GM19463 (cell line): ENCODE data around the gene GLB1L2.
A peak's percentile ranks its signal among the peaks of the same experiment; 100 is the strongest.
"Not testable (repeated sequence)": the region's sequence is repeated elsewhere in the genome, so short reads cannot be mapped to it uniquely, and the experiment has no call there.

Experiments
- ATAC-seq: cut with Tn5 transposase; IDR thresholded peaks from one replicate; pipeline ENCODE4 v1.9.1; 2021; ENCODE audit warnings: mild to moderate bottlenecking, moderate library complexity; ENCODE audit not compliant: unreplicated experiment

The GLB1L2 gene

GRCh38 chr11:134331354-134332188, at the start of gene GLB1L2:
Gene GLB1L2 (plus strand): TSS chr11:134331988. CDS start chr11:134332062, 74 bp downstream.
- peak; percentile 86 for ATAC-seq

DNA sequence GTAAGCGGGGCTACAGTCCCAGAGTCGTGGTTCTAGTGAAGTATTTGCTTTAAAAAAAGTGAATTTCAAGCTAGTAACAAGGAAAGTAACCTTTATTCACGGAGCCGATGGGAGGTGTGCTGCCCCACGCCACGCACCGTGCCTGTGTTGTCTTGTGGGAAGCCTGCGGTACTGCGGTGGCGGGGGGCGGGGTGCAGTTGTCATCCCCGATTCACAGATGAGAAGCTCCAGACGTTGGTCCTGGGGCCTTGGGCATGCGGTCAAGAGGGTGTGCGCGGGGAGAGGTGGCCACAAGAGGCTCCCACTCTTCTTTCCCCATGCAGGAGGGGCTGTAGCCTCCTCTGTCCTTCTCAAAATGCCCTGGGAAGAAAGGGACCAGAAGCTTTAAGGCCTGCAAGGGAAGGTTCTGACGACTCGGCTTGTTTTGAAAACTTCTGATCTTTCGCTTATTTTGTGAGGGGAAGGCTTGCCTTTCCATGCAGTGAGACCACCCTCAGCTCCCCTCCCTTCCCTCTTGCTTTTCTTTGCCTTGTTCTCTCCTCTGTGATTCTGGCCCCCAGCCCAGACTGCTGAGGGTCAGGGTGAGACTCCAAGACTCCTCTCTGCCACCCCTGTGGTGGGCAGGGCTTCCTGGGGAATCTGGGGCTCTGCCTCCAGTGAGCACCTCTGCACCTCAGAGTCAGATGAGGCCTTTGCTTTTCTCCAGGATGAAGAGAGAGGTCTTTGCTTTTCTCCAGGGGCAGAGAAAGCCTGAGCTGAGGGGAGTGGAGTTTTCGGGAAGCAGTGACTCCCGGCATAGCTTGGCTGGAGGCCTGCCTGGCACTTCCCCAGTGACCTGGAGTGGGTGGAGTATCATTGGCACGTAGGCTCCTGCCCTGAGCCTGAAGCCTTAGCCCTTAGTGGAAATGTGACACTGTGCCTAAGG, 49.4 kb upstream of the GLB1L2 start:
- ATAC-seq = no peak

DNA sequence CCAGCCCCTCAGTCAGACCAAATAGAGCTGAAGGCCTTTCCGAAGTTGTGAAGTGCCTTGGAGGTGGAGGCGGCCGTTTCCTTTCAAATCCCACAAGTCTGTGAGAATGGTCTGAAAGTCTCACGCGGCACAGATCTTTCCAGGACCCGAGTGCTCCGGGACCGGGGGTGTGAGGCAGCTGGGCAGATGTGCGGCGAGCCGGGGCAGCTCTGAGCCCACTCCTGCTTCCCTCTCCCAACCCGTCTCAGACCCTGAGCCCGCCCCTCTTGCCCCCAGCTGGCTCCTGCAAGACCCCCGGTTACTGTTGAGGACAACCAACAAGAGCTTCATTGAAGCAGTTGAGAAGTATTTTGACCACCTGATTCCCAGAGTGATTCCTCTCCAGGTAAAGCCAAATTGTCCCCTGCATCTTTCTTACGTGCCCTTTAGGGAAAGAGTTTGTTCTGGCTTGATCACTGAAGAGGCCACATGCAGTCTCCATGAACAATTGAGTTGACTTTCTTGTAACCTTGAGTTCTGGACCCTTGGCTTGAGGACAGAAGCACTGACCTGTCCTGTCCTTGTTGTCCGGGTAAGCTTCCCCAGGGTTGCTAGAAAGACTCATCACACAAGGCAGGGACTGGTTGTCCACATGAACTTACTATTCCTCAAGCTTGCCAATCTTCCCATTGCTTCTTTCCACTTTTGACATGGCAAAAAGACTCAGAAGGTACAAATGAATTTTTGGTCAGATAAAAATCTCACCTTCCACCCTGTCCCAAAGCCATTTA, 48.1 kb upstream of the GLB1L2 start:
- no peak for ATAC-seq

DNA sequence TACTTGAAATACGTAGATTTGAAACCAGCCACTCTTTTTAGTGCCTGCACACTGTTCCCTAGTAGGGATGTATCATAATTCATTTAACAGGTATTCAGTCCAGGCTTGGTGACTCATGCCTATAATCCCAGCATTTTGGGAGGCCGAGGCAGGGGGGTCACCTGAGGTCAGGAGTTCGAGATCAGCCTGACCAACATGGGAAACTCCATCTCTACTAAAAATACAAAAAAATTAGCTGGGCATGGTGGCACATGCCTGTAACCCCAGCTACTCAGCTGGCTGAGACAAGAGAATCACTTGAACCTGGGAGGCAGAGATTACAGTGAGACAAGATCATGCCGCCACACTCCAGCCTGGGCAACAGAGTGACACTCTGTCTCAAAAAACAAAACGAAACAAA, 47.4 kb upstream of the GLB1L2 start:
- not testable (repeated sequence) for ATAC-seq

DNA sequence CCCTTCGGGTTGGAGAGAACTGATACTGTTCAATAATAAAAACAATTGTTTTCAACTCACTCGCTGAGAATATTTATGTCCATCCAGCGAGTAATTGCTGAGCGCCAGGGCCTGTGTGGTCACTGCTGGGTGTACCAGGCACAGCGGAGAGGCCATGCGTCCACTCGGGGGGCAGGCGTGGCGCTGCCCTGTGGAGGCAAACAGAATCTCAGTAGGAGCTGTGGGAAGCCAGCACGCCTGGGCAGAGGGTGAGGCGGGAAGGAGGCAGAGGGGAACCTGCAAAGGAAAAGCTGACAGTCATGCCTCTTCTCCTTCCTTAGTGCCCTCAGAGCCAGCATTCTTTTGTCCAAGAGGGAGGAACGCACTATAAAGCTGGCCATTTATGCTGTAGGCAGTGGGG, 44.2 kb upstream of the GLB1L2 start:
- ATAC-seq = no peak

DNA sequence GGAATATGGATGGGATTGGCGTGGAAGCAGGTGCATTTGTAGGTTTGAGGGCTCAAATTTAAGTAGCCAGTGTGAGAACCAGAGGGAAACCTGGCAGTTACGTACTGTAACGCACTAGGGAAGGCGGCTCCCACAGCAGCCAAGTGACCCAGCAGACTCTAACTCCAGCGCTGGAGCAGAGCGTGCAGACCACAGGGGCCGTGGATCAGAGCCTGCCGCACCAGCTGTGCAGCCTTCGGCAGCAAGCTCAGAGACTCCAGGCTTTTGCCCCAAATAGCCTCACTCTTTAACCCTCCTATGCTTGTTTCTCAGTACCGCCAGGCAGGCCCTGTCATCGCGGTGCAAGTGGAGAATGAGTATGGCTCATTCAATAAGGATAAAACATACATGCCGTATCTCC, 43.3 kb upstream of the GLB1L2 start:
- no peak for ATAC-seq

- no peak for ATAC-seq
These were observed 42.6 kb upstream of the GLB1L2 start for GRCh38 chr11:134289167-134289566.

DNA sequence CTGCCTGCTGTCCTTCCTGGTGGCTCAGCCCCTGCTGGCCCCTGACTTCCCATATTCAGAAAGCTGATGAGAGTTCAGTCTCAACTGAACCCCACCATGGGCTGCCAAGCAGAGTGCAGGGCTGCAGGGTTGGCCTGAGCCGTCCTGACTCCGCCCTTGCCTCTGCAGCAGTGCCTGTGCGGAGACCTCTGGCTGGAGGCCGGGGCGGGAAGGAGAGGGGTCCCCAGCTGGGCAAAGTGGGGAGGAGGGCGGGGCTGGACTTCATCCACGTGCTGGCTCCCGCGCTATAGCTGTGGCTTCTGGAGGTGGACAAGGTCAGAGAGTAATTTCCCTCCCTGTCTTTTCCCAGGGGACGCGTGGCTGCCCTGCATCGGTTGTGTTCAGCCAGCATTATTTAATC, 42.0 kb upstream of the GLB1L2 start:
- ATAC-seq = no peak

- no peak for ATAC-seq
These were observed 41.1 kb upstream of the GLB1L2 start for GRCh38 chr11:134290646-134291045.

- no peak for ATAC-seq
These were observed 40.6 kb upstream of the GLB1L2 start for GRCh38 chr11:134291196-134291595.

GRCh38 chr11:134292661-134293060, 39.1 kb upstream of the GLB1L2 start:
- ATAC-seq = no peak

- no peak for ATAC-seq
These were observed 38.4 kb upstream of the GLB1L2 start for GRCh38 chr11:134293119-134294113.

DNA sequence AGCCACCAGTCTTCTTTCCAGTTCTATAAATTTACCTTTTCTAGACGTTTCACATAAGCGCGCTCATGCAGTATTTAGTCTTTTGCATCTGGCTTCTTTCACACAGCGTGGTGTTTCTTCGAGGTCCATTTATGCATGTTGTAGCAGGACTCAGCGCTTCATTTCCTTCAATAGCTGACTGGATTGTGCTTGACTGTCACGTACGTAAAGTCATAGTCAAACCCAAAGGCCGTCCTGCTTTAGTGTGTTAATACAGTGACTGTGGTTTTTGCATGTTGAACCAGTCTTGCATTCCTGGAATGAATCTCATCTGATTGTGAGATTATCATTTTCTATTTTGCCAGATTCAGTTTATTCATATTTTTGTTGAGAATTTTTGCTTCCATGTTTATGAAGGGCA, 37.1 kb upstream of the GLB1L2 start:
- no peak for ATAC-seq

GRCh38 chr11:134312223-134312622, 19.6 kb upstream of the GLB1L2 start:
- ATAC-seq = no peak

GRCh38 chr11:134312807-134313206, 19.0 kb upstream of the GLB1L2 start:
- no peak for ATAC-seq

- no peak for ATAC-seq
These were observed 18.4 kb upstream of the GLB1L2 start for GRCh38 chr11:134313379-134313778.

DNA sequence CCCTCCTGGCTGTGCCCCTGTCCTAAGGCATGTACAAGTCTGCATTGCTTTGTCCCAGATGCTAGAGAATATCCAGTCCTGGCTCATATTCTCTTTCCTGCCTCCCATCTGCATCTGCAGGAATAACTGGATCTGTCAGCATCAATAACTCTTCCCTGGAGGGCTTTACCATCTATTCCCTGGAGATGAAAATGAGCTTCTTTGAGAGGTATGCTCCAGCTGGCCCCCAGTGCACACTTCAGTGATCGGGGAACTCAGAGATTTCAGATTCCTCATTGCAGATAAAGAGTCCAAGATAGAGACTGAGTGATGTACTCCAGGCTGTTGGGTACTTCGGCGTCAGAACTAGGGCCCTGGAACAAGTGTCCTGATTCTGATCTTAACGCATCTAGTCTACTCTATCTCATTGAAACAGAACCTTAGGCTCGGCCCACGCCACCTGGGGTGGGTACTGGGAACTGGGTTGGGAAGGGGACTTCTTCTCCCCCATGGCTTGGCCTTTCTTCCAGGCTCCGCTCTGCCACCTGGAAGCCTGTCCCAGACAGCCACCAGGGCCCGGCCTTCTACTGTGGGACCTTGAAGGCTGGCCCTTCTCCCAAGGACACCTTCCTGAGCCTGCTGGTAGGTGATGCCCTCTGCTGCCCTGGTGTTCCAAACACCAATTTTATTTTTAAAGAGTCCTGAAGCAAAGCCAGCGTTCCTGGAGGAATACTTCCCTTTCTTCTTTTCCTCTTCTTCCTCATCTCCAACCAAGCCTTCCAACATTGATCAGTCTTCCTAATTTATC, 17.8 kb upstream of the GLB1L2 start:
- no peak for ATAC-seq

DNA sequence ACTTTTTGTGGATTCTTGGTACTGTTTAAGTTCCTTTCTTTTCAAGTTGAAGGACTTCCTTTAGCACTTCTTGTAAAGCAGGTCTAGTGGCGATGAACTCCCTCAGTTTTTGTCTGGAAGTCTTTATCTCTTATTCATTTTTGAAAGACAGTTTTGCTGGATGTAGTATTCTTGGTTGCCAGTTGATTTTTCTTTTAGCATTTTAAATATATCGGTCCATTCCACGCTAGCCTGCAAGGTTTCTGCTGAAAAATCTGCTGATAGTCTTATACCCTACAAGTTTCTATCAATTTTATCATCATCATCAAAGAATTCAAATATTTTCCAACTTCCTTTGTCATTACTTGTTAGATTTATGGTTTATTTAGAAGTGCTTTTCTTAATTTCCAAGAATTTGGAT, 14.7 kb upstream of the GLB1L2 start:
- ATAC-seq = no peak

GRCh38 chr11:134321373-134321772, 10.4 kb upstream of the GLB1L2 start:
- not testable (repeated sequence) for ATAC-seq
